HepG2 (cell line): ENCODE results near the gene ZBTB7A. TPM values are rescaled to one million over a fixed set of nuclear protein-coding genes. Genes with fewer than 3 reads are reported as not detected.

Experiments
- CENPT ChIP-seq: sonication (generic); formaldehyde crosslinking; IDR thresholded peaks from 2 replicates; pipeline ENCODE4 v1.8.0; 2022; ENCODE audit warnings: low read depth, mild to moderate bottlenecking, moderate library complexity, missing genetic modification reagents
- ELF1 ChIP-seq: sonication (generic); formaldehyde crosslinking; IDR thresholded peaks from 2 replicates; pipeline ENCODE4 v1.4.0; 2020; ENCODE audit warnings: missing genetic modification reagents
- GABPB1 ChIP-seq: IDR thresholded peaks from 2 replicates; pipeline ENCODE4 v1.6.1; 2016; ENCODE audit warnings: mild to moderate bottlenecking, missing genetic modification reagents, moderate library complexity, missing compliant biosample characterization
- HNRNPK ChIP-seq: fragments of 200-400 bp; formaldehyde crosslinking; IDR thresholded peaks from 2 replicates; pipeline ENCODE4 v1.6.1; 2018; ENCODE audit warnings: low read length, low read depth, moderate library complexity, mild to moderate bottlenecking; ENCODE audit not compliant: poor library complexity, severe bottlenecking
- IKZF4 ChIP-seq: sonication (generic); formaldehyde crosslinking; IDR thresholded peaks from 2 replicates; pipeline ENCODE4 v1.5.1; 2020; ENCODE audit warnings: borderline replicate concordance, mild to moderate bottlenecking, low read depth, missing genetic modification reagents; ENCODE audit errors: not compliant biosample characterization
- NFE2 ChIP-seq: sonication (generic); formaldehyde crosslinking; IDR thresholded peaks from 2 replicates; pipeline ENCODE4 v1.4.0; 2020; ENCODE audit warnings: missing genetic modification reagents
- NR2F2 ChIP-seq: IDR thresholded peaks from 2 replicates; pipeline ENCODE4 v1.6.1; 2012; ENCODE audit warnings: low read depth, inconsistent platforms, borderline replicate concordance
- PITX1 ChIP-seq: sonication (generic); formaldehyde crosslinking; IDR thresholded peaks from 2 replicates; pipeline ENCODE4 v1.5.1; 2020; ENCODE audit warnings: mild to moderate bottlenecking, missing genetic modification reagents
- POLR2A ChIP-seq, 2 experiments: IDR thresholded peaks; 2 replicates each; pipeline ENCODE4 v1.6.1; 2011; ENCODE audit warnings: low read depth in 2 of 2, low read length in 2 of 2, mild to moderate bottlenecking in 1 of 2, moderate library complexity in 1 of 2; ENCODE audit not compliant: insufficient read depth in 1 of 2
- POLR2G ChIP-seq: fragments of 200-400 bp; formaldehyde crosslinking; IDR thresholded peaks from 2 replicates; pipeline ENCODE4 v1.6.1; 2018; ENCODE audit warnings: mild to moderate bottlenecking, low read depth, low read length, moderate library complexity
- RXRA ChIP-seq: sonication (generic); formaldehyde crosslinking; IDR thresholded peaks from 2 replicates; pipeline ENCODE4 v1.5.1; 2020; ENCODE audit warnings: missing genetic modification reagents
- SALL2 ChIP-seq: sonication (generic); formaldehyde crosslinking; IDR thresholded peaks from 2 replicates; pipeline ENCODE4 v1.8.1; 2023; ENCODE audit warnings: mild to moderate bottlenecking, missing genetic modification reagents, inconsistent platforms
- SIN3B ChIP-seq: fragments of 150-350 bp; IDR thresholded peaks from 2 replicates; pipeline ENCODE4 v1.6.1; 2014; ENCODE audit warnings: low read length
- SMAD1 ChIP-seq: sonication (generic); formaldehyde crosslinking; IDR thresholded peaks from 2 replicates; pipeline ENCODE4 v1.4.0; 2020; ENCODE audit warnings: missing genetic modification reagents, low read depth, mild to moderate bottlenecking, borderline replicate concordance
- SP1 ChIP-seq, 2 experiments: fragments of 450-650 bp in 1 of 2; sonication (generic) in 1 of 2; formaldehyde crosslinking in 1 of 2; IDR thresholded peaks; 2 replicates each; pipeline versions ENCODE4 v1.4.0 to v1.6.1; 2016 to 2020; ENCODE audit warnings: missing genetic modification reagents in 1 of 2
- SRSF1 ChIP-seq: fragments of 200-400 bp; formaldehyde crosslinking; optimal IDR thresholded peaks from 2 replicates; pipeline ENCODE3; 2017; ENCODE audit warnings: mild to moderate bottlenecking, low read depth, low read length, moderate library complexity
- THAP11 ChIP-seq: IDR thresholded peaks from 2 replicates; pipeline ENCODE4 v1.6.1; 2016; ENCODE audit warnings: missing biosample characterization, missing genetic modification reagents
- ZEB1 ChIP-seq: IDR thresholded peaks from 2 replicates; pipeline ENCODE4 v1.6.1; 2012; ENCODE audit warnings: mild to moderate bottlenecking, low read depth, inconsistent platforms; ENCODE audit not compliant: insufficient replicate concordance
- ZNF12 ChIP-seq: sonication (generic); formaldehyde crosslinking; IDR thresholded peaks from 2 replicates; pipeline ENCODE4 v1.5.0; 2020; ENCODE audit warnings: missing genetic modification reagents
- ZNF230 ChIP-seq: sonication (generic); formaldehyde crosslinking; IDR thresholded peaks from 2 replicates; pipeline ENCODE4 v1.4.0; 2020; ENCODE audit warnings: mild to moderate bottlenecking, missing genetic modification reagents
- ZNF234 ChIP-seq: sonication (generic); formaldehyde crosslinking; conservative IDR thresholded peaks from 2 replicates; pipeline ENCODE4 v1.5.1; 2020; ENCODE audit warnings: mild to moderate bottlenecking, missing genetic modification reagents
- ZNF253 ChIP-seq: sonication (generic); formaldehyde crosslinking; IDR thresholded peaks from 2 replicates; pipeline ENCODE4 v1.8.0; 2022; ENCODE audit warnings: mild to moderate bottlenecking, missing genetic modification reagents, borderline replicate concordance
- ZNF292 ChIP-seq: sonication (generic); formaldehyde crosslinking; IDR thresholded peaks from 2 replicates; pipeline ENCODE4 v1.8.1; 2022; ENCODE audit warnings: mild to moderate bottlenecking, low read depth, missing genetic modification reagents, borderline replicate concordance
- ZNF333 ChIP-seq: sonication (generic); formaldehyde crosslinking; IDR thresholded peaks from 2 replicates; pipeline ENCODE4 v1.4.0; 2020; ENCODE audit warnings: mild to moderate bottlenecking, missing genetic modification reagents, borderline replicate concordance
- ZNF746 ChIP-seq: sonication (generic); formaldehyde crosslinking; IDR thresholded peaks from 2 replicates; pipeline ENCODE4 v1.8.0; 2022; ENCODE audit warnings: mild to moderate bottlenecking, missing genetic modification reagents
- polyA plus RNA-seq, 8 experiments: library from polyadenylated mRNA; depleted of rRNA in 3 of 8; stranded (reverse) in 7 of 8; unstranded in 1 of 8; fragments of >200 nt; fragmentation: Illumina TruSeq in 4 of 8; extraction: Trizol in 4 of 8; gene quantifications; 2 replicates each; pipeline versions ENCODE4 v1.2.1 to v1.2.3, GENCODE V29; 2011 to 2016; ENCODE audit warnings: low read depth in 4 of 8, missing spikeins in 1 of 8, mixed read lengths in 1 of 8; ENCODE audit not compliant: insufficient read depth in 1 of 8
- total RNA-seq, 5 experiments: library from RNA; depleted of rRNA; stranded (reverse); fragments of >200 nt; fragmentation: Illumina TruSeq; extraction: Trizol; gene quantifications; 2 replicates each; pipeline ENCODE4 v1.2.3, GENCODE V29; 2016; ENCODE audit warnings: low read depth in 1 of 5
- TF ChIP-seq, protein P1 (sequence below): sonication (generic); formaldehyde crosslinking; IDR thresholded peaks from 2 replicates; pipeline ENCODE4 v1.4.0; 2020; ENCODE audit warnings: missing genetic modification reagents, borderline replicate concordance
- TF ChIP-seq, protein P2 (sequence below): sonication (generic); formaldehyde crosslinking; IDR thresholded peaks from 2 replicates; pipeline ENCODE4 v1.4.0; 2020; ENCODE audit warnings: missing genetic modification reagents
- TF ChIP-seq, protein P3 (sequence below): sonication (generic); formaldehyde crosslinking; IDR thresholded peaks from 2 replicates; pipeline ENCODE4 v1.8.0; 2022; ENCODE audit warnings: mild to moderate bottlenecking, missing genetic modification reagents, moderate library complexity

The ZBTB7A gene
- total and polyA plus RNA-seq, 2 of the 13 experiments (the other 11 are each of a cell fraction or from before 2014, with no cell fraction given) = 3.6 to 4.0 TPM

DNA sequence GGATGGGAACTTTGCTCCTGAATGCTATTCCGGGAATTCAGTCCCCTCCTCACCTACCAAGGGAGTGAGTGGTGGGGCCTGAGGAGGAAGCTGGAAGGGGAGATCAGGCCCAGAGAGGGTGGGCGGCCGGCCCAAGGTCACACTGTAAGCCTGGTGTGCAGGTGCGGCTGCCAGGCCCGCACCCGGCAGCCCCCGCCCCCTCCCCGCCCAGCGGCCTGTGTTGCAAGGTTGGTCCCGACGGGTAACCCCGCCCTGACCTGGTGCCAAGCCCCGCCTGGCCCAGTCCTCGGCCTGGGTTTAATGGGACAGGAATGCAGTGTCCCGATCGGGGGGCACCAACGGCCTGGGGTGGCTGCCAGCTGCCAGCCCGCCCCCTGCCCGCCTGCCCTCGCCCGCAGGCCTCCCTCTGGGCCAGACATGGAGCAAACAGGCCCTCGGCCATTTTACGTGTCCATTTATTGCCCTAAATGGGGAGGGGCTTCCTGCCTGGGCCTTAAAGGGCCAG, 5.5 kb downstream of the ZBTB7A start (continued):
- peak; percentile 17; the same call in 1 of the 2 replicates for TF ChIP-seq THAP11 (CRISPR knock-in tag)
- TF ChIP-seq ZNF12 (CRISPR knock-in tag) = no peak
- TF ChIP-seq, protein P1, sequence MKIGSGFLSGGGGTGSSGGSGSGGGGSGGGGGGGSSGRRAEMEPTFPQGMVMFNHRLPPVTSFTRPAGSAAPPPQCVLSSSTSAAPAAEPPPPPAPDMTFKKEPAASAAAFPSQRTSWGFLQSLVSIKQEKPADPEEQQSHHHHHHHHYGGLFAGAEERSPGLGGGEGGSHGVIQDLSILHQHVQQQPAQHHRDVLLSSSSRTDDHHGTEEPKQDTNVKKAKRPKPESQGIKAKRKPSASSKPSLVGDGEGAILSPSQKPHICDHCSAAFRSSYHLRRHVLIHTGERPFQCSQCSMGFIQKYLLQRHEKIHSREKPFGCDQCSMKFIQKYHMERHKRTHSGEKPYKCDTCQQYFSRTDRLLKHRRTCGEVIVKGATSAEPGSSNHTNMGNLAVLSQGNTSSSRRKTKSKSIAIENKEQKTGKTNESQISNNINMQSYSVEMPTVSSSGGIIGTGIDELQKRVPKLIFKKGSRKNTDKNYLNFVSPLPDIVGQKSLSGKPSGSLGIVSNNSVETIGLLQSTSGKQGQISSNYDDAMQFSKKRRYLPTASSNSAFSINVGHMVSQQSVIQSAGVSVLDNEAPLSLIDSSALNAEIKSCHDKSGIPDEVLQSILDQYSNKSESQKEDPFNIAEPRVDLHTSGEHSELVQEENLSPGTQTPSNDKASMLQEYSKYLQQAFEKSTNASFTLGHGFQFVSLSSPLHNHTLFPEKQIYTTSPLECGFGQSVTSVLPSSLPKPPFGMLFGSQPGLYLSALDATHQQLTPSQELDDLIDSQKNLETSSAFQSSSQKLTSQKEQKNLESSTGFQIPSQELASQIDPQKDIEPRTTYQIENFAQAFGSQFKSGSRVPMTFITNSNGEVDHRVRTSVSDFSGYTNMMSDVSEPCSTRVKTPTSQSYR (CRISPR knock-in tag) = peak; percentile 30; the same call in 1 of the 2 replicates
- peak in 1 of 2 experiments; percentile 26; a peak in 1 of 4 replicates for TF ChIP-seq POLR2A (IDR thresholded peaks at IDR 0.05; ENCODE audit: insufficient read depth in 1 of 2, low read depth in 2 of 2, low read length in 2 of 2)
- peak; percentile 20; the same call in 1 of the 2 replicates for TF ChIP-seq RXRA (CRISPR knock-in tag)
- no peak for TF ChIP-seq ZNF234 (CRISPR knock-in tag)
- TF ChIP-seq ZNF230 (CRISPR knock-in tag) = no peak
- TF ChIP-seq NR2F2 = 0 out of 2 replicates have a peak, but pooled peaks have one; percentile 4
- TF ChIP-seq IKZF4 (CRISPR knock-in tag) = no peak
- TF ChIP-seq PITX1 (CRISPR knock-in tag) = 0 out of 2 replicates have a peak, but pooled peaks have one; percentile 27
- TF ChIP-seq NFE2 (CRISPR knock-in tag) = no peak
- no peak for TF ChIP-seq ZEB1
- no peak for TF ChIP-seq ZNF333 (CRISPR knock-in tag)
- no peak for TF ChIP-seq SP1 (IDR thresholded peaks at IDR 0.05)
- TF ChIP-seq SP1 (CRISPR knock-in tag; IDR thresholded peaks at IDR 0.05) = peak; percentile 9; the same call in 1 of the 2 replicates
- TF ChIP-seq, protein P2, sequence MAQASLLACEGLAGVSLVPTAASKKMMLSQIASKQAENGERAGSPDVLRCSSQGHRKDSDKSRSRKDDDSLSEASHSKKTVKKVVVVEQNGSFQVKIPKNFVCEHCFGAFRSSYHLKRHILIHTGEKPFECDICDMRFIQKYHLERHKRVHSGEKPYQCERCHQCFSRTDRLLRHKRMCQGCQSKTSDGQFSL (CRISPR knock-in tag) = 0 out of 2 replicates have a peak, but pooled peaks have one; percentile 5
- no peak for TF ChIP-seq CENPT (CRISPR knock-in tag)
- TF ChIP-seq, protein P3, sequence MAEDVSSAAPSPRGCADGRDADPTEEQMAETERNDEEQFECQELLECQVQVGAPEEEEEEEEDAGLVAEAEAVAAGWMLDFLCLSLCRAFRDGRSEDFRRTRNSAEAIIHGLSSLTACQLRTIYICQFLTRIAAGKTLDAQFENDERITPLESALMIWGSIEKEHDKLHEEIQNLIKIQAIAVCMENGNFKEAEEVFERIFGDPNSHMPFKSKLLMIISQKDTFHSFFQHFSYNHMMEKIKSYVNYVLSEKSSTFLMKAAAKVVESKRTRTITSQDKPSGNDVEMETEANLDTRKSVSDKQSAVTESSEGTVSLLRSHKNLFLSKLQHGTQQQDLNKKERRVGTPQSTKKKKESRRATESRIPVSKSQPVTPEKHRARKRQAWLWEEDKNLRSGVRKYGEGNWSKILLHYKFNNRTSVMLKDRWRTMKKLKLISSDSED (CRISPR knock-in tag) = no peak
- TF ChIP-seq ZNF292 (CRISPR knock-in tag) = no peak
- TF ChIP-seq POLR2G = peak; percentile 50; the same call in 1 of the 2 replicates
- TF ChIP-seq HNRNPK = peak; percentile 10
- TF ChIP-seq SMAD1 (CRISPR knock-in tag) = no peak
- no peak for TF ChIP-seq SRSF1
- peak; percentile 55; the same call in 1 of the 2 replicates for TF ChIP-seq GABPB1
- TF ChIP-seq ZNF746 (CRISPR knock-in tag) = 0 out of 2 replicates have a peak, but pooled peaks have one; percentile 29
- TF ChIP-seq ZNF253 (CRISPR knock-in tag) = no peak
- TF ChIP-seq SALL2 = no peak
- TF ChIP-seq SIN3B = no peak
- TF ChIP-seq ELF1 (CRISPR knock-in tag) = 0 out of 2 replicates have a peak, but pooled peaks have one; percentile 10
